ENCODE measurements around the gene FGF18. TPM values are rescaled to one million over a fixed set of nuclear protein-coding genes. Genes with fewer than 3 reads are reported as not detected.
"Not testable (repeated sequence)": the region's sequence is repeated elsewhere in the genome, so short reads cannot be mapped to it uniquely, and the experiment has no call there.

Gene FGF18
- total RNA-seq, 1 donor = 0.54 TPM

DNA sequence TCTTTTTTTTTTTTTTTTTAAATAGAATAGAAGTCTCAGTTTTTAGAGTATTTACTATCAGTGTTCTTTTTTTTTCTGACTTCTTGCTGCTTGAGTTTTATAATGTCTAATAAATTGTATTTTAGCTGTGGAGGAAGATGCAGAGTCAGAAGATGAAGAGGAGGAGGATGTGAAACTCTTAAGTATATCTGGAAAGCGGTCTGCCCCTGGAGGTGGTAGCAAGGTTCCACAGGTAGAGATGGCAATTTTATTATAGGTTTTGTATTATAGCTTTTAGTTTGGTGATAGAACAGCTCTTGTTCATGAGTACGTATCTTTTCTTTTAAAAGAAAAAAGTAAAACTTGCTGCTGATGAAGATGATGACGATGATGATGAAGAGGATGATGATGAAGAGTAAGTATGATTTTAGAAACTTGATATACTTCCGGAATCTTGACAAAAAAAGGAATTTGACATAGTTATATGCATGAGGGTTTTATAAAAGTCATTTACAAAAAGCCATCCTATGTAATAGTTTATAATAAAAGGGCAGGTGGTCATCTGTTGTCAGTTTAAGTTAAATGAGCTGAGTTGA is 26.8 kb upstream of the FGF18 start:
- TF ChIP-seq CTCF (IDR thresholded peaks at IDR 0.05; ENCODE audit: insufficient read depth, low read length) = no peak
- no peak for DNase-seq (ENCODE audit: low read depth)

DNA sequence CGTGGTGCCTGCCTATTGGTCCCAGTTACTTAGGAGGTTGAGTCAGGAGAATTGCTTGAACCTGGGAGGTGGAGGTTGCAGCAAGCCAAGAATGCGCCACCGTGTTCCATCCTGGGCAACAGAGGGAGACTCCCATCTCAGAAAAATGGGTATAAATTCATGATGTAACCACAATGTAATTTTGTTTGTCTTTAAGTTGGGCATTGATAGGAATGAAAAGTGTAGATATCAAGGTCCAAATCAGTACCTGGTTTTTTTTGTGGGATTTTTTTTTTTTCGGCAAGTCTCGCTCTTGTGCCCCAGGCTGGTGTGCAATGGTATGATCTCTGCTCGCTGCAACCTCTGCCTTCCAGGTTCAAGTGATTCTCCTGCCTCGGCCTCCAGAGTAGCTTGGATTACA is 24.4 kb upstream of the FGF18 start:
- no peak for DNase-seq (ENCODE audit: low read depth)
- no peak overlapping the region for H3K4me3 ChIP-seq (ENCODE audit: low read depth, low read length)
- TF ChIP-seq CTCF (IDR thresholded peaks at IDR 0.05; ENCODE audit: insufficient read depth, low read length) = no peak

More for the DNA sequence above, 26.8 kb upstream of the FGF18 start:
- no peak overlapping the region for H3K4me3 ChIP-seq (ENCODE audit: low read depth, low read length)

GRCh38 chr5:171396583-171396982 is 22.9 kb upstream of the FGF18 start:
- not testable (repeated sequence) for H3K4me3 ChIP-seq (ENCODE audit: low read depth, low read length); DNase-seq (ENCODE audit: low read depth)

DNA sequence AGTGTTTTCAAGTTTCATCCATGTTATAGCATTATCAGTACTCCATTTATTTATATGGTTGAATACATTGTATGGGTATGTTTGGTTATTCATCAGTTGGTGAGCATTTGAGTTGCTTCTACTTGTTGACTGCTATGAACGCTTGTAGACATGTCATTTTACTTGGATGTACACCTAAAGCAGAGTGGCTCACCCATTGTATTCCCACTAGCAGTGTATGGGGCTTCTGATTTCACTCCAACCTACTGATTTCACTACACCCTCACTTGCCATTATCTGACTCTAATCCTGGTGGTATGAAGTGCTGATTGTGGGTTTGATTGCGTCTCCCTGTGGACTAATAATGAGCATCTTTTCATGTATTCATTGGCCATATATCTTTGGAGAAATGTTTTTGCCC is 22.3 kb upstream of the FGF18 start:
- no peak for TF ChIP-seq CTCF (IDR thresholded peaks at IDR 0.05; ENCODE audit: insufficient read depth, low read length)
- H3K4me3 ChIP-seq (ENCODE audit: low read depth, low read length) = no peak overlapping the region
- no peak for DNase-seq (ENCODE audit: low read depth)

DNA sequence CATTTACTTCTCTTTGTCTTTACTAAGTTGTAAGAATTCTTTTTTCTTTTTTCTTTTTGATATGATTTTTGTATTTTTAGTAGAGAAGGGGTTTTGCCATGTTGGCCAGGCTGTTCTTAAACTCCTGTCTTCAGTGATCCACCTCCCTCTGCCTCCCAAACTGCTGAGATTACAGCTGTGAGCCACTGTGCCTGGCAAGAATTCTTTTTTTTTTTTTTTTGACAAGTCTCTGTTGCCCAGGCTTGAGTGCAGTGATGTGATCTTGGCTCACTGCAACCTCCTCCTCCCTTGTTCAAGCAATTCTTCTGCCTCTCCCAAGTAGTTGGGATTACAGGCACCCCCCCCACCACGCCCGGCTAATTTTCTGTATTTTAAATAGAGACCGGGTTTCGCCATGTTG is 21.8 kb upstream of the FGF18 start:
- no peak for TF ChIP-seq CTCF (IDR thresholded peaks at IDR 0.05; ENCODE audit: insufficient read depth, low read length)
- DNase-seq (ENCODE audit: low read depth) = peak; percentile 40
- H3K4me3 ChIP-seq (ENCODE audit: low read depth, low read length) = no peak overlapping the region

DNA sequence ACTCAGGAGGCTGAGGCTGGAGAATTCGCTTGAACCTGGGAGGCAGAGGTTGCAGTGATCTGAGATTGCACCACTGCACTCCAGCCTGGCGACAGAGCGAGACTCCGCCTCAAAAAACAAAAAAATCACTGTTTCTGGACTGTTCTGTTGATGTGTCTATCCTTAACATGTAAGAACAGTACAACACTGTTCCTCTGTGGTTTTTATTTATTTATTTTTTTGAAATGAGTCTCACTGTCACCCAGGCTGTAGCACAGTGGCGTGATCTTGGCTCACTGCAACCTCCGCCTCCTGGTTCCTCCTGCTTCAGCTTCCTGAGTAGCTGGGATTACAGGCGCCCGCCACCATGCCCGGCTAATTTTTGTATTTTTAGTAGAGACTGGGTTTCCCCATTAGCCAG is 20.8 kb upstream of the FGF18 start:
- not testable (repeated sequence) for DNase-seq (ENCODE audit: low read depth); H3K4me3 ChIP-seq (ENCODE audit: low read depth, low read length)

GRCh38 chr5:171400169-171400568 is 19.3 kb upstream of the FGF18 start:
- H3K4me3 ChIP-seq (ENCODE audit: low read depth, low read length) = no peak overlapping the region
- TF ChIP-seq CTCF (IDR thresholded peaks at IDR 0.05; ENCODE audit: insufficient read depth, low read length) = no peak
- no peak for DNase-seq (ENCODE audit: low read depth)

DNA sequence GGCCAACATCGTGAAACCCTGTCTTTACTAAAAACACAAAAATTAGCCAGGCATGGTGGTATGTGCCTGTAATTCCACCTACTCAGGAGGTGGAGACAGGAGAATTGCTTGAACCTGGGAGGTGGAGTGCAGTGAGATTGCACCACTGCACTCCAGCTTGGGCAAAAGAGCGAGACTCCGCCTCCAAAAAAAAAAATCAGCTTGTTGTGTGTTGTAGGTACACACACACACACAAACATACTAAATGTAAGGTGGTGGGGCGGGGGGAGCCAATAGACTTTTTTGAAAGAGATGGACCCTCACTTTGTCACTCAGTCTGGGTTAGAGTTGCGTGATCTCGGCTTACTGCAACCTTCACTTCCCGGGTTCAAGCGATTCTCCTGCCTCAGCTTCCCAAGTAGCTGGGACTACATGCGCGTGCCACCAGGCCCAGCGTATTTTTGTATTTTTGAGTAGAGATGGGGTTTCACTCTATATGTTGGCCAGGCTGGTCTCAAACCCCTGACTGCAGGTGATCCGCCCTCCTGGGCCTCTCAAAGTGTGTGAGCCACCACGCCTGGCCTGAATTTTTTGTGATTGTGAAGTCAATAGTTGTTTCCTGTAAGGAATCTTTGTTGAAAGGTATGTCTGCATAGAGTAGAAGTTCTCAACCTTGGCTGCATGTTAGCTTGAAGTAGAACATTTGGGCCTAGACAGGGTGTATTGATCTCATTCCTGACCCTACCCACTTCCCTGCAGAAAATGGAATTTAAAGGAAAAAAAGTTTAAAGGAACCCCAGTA is 18.1 kb upstream of the FGF18 start:
- TF ChIP-seq CTCF (IDR thresholded peaks at IDR 0.05; ENCODE audit: insufficient read depth, low read length) = no peak
- no peak for DNase-seq (ENCODE audit: low read depth)
- H3K4me3 ChIP-seq (ENCODE audit: low read depth, low read length) = no peak overlapping the region

GRCh38 chr5:171402751-171403150 is 16.7 kb upstream of the FGF18 start:
- not testable (repeated sequence) for H3K4me3 ChIP-seq (ENCODE audit: low read depth, low read length); DNase-seq (ENCODE audit: low read depth)

All from fibroblast of the aortic adventitia (primary cell).